Stimulated activated CD4-positive, alpha-beta T cell treated with anti-CD3 and anti-CD28 coated beads, Interleukin-12 subunit alpha, Interleukin-12 subunit beta, amount 100 ng/mL, for 4 hours (primary cell): Measurements from ENCODE around the gene KCNJ6.

ENCODE experiments used
- DNase-seq: peaks from one replicate; pipeline ENCODE4 v3.0.0-alpha.2; 2020

Gene KCNJ6

GRCh38 chr21:37808261-37808660 is 108.0 kb downstream of the KCNJ6 start:
- DNase-seq, result no peak

- no peak for DNase-seq
These were observed 111.0 kb downstream of the KCNJ6 start for GRCh38 chr21:37805266-37805665.

- no peak for DNase-seq
These were observed 112.3 kb downstream of the KCNJ6 start for GRCh38 chr21:37804001-37804400.

GRCh38 chr21:37803101-37803651 is 113.1 kb downstream of the KCNJ6 start:
- DNase-seq, result no peak

- no peak for DNase-seq
These were observed 115.7 kb downstream of the KCNJ6 start for GRCh38 chr21:37800456-37801061.

DNA sequence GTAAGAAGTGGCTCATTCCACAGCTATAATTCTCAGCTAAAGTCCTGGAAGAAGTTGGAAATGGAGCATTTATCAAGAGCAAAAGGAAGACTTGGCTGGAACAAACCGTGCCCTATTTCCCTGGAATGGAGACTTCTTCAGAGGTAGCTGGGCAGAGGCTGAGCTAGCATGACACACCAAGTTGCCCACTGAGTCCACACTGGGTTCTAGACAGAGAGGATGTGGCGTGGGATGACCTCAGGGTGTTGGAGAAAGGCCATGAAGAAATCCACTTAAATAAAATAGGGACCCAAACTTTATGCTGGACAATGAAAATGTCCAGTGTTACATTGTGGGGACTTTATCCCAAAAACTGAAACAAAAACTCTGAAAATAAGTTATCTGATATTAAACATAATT is 116.2 kb downstream of the KCNJ6 start:
- DNase-seq, result no peak

DNA sequence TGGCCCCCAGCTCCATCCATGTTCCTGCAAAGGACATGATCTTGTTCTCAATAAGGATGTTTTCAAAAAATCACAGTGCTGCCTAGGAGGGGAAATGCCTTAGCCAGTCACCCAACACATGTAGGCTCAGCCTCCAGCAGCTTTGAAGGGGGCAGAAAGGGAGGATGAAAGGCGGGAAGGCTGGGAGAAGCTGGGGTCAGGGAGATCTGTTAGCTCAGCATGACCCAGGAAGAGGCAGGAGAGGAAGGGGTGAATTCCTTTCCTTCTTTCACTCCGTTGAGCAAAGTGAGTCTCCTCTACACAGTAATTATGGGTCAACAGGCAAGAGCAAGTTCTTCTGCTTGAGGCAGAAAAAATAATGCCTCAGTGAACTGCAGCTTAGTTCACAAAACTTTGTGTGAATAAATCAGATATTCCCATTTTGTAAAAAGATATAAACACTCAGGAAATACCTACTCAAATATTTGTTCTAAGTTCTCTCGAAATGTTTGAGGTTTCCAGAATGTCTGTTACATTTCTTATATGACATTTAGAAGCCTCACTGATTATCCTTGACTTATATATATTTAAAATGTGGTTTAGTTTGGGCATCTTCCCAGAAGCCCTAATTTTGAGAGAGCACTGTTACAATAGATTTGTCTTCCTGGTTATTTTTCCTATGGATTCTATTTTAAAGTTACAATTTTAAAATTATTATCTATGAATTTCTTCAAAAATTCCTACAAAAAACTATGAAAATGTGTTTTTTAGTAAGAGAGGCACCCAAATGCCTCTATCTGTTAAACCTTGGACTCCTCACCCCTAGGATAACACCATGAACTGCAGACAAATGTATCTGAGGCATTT is 116.8 kb downstream of the KCNJ6 start:
- DNase-seq, result no peak

DNA sequence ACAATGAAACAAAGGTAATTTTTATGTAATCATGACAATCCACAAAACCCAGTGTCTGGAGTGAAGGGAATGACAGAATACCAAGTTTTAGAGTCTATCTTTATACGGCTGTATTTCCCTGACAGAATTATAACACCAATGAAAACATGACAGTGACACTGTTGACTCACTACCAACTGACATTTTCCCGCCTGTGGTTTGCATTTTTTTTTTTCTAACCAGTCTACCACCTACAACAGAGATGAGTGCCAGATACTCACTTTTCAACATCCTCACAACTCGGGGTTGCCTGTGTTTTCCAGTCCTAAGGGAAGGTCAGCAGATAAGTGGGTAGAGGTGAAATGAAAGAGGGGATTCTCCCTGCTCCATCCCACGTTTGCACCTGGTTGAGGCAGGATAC is 118.9 kb downstream of the KCNJ6 start:
- DNase-seq, result no peak

GRCh38 chr21:37796011-37796410 is 120.2 kb downstream of the KCNJ6 start:
- no peak for DNase-seq

GRCh38 chr21:37793660-37794059 is 122.6 kb downstream of the KCNJ6 start:
- no peak for DNase-seq

DNA sequence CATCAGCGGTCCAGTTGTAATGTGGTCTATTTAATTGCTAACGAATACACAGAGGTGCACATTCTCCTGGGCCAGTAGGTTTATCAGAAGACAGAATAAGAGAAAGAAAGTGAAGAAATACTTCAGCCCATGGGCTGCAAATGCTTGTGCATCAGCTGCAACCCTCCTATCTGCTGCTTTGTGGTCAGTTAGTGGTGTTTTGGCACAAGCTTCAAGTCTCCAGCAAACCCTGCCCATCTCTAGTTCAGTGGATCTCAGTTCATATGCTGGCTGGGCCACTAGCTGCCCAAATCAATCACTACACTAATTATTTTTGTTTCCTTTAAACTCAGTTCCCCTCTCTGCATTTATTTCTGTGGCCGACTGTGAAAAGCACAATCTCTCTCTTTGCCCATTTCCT is 124.2 kb downstream of the KCNJ6 start:
- no peak for DNase-seq

DNA sequence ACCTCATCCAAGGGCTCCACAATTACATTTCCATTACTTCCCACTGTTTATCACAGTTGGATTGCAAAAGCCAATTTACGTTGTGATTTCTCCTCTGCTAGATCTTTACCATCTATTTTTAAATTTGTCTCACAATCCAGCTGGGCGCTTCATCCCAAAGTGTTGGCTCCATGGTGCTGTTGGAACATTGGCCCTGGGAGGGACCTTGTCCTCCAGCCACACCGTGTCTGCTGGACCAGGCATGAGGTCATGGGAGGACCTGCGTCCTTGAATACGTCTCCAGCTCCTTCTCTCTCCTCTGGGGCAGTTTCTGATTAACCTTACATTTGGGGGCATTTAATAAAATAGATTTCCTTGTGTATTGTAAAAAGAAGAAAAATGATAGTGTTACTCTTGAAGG is 125.4 kb downstream of the KCNJ6 start:
- DNase-seq, result no peak

- no peak for DNase-seq
These were observed 127.8 kb downstream of the KCNJ6 start for GRCh38 chr21:37788503-37788902.

GRCh38 chr21:37787456-37787855 is 128.8 kb downstream of the KCNJ6 start:
- DNase-seq, result no peak

DNA sequence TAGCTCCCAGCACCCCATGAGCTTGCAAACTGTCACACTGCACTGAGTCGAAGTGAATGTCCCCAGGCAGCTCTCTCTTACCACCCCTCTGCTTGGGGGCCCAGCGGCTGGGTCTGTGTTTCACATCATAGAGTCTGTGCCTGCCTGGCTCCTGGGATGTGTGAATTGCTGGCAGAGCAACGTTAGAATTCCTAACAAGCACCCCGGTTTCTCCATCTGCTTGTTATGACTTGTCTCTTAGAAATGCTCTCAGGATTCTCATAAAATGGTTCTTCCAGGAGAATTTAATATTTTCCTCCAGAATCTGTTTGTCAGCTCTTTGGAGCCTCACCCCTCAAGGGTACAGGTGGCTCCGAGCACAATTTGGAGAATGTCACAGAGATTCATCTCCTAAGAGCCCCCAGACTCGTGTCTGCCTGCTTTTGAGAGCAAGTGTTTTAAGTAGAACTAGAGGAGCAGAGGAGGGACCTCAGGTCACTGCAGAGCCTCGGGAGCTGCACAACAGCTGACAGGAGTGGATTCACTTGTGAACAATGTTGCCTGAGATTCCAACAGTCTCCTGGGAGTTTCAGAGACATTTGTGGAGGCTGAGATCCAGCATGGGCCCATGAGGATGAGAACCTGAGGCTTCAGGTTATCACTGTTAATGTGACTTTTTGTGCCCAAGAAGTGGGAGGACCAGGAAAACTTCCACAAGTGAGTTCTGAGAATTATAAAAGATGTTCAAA is 131.5 kb downstream of the KCNJ6 start:
- DNase-seq, result no peak

GRCh38 chr21:37783016-37783415 is 133.2 kb downstream of the KCNJ6 start:
- no peak for DNase-seq

GRCh38 chr21:37780991-37781983 is 135.0 kb downstream of the KCNJ6 start:
- DNase-seq, result no peak

DNA sequence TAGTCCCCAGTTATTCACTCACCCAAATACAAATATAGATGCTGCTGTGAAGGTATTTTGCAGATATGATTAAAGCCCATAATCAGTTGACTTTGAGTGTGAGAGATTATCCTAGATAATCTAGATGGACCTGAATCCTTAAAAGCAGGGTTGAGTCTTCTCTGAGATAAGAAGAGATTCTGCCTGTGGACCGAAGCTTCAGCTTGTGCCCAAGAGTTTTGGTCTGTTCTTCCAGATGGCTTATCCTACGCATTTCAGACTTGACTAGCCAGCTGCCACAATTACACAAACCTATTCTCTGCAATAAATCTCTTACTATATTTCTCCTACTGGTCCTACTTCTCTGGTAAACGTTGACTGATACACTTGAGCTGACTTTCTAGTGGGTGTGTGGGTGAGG is 145.1 kb downstream of the KCNJ6 start:
- DNase-seq, result no peak

DNA sequence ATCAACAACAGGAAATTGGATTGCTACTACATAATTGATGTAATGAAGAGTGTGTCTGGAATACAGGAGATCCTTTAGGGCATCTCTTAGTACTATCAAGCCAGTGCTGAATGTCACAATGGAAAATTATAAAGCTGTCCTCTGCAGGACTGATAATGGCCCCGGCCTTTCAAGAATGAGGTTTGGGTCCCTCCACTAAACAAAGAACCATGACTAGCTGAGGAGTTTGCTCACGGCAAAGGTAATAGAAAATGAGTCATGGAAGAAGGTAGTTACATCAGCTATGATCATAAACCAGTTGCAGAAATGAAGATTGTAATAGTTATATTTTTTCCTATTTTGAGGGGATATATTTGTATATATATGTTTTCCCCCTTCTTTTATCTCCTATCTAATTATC is 145.8 kb downstream of the KCNJ6 start:
- DNase-seq, result no peak

GRCh38 chr21:37769656-37770055 is 146.6 kb downstream of the KCNJ6 start:
- DNase-seq, result no peak

- DNase-seq, result no peak
These were observed 148.3 kb downstream of the KCNJ6 start for GRCh38 chr21:37767984-37768383.

DNA sequence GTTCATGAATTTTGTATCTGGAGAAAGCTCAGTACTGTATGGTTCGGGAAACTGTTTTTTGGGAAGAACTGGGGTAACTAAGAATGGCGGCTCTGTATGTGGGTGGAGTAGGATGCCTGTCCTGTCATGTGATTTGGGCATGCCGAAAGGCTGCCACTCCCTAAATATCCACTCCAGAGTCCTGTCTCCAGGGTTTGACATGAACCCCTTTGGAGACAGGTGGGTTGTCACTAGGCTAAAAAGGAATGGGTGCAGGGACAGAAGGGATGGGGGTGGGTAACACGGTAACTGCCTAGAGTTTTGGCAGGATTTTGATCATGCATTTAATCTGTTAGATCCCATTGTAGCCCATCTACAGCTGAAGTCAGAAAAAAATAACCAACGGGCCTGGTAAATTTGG is 150.1 kb downstream of the KCNJ6 start:
- DNase-seq, result no peak
